H9 (cell line): ENCODE results near the gene PIP4K2B. TPM values are rescaled to one million over a fixed set of nuclear protein-coding genes. Genes with fewer than 3 reads are reported as not detected.

Experiments
- DNase-seq: peaks from one replicate; pipeline ENCODE4 v3.0.0-alpha.2; 2017
- H2AFZ ChIP-seq: one replicate; pipeline ENCODE4 v1.6.1; 2013; ENCODE audit warnings: mild to moderate bottlenecking, low read length, control low read depth, moderate library complexity
- H2AK5ac ChIP-seq: 2 replicates; pipeline ENCODE4 v1.6.1; 2013; ENCODE audit warnings: low read length, control low read depth, mixed read lengths; ENCODE audit not compliant: insufficient read length
- H2BK120ac ChIP-seq: one replicate; pipeline ENCODE4 v1.6.1; 2013; ENCODE audit warnings: low read depth, mild to moderate bottlenecking, low read length, control low read depth, inconsistent platforms; ENCODE audit not compliant: poor library complexity, severe bottlenecking
- H2BK12ac ChIP-seq: 2 replicates; pipeline ENCODE4 v1.6.1; 2013; ENCODE audit warnings: low read length, control low read depth, mixed read lengths, low read depth; ENCODE audit not compliant: insufficient read length
- H2BK15ac ChIP-seq: 2 replicates; pipeline ENCODE4 v1.6.1; 2013; ENCODE audit warnings: low read depth, low read length, control low read depth
- H2BK20ac ChIP-seq: one replicate; pipeline ENCODE4 v1.6.1; 2013; ENCODE audit warnings: low read depth, mild to moderate bottlenecking, low read length, control low read depth, inconsistent platforms; ENCODE audit not compliant: poor library complexity, severe bottlenecking
- H2BK5ac ChIP-seq: 2 replicates; pipeline ENCODE4 v1.6.1; 2013; ENCODE audit warnings: low read length, control low read depth, mixed read lengths; ENCODE audit not compliant: insufficient read length
- H3K14ac ChIP-seq: 2 replicates; pipeline ENCODE4 v1.6.1; 2013; ENCODE audit warnings: low read length, control low read depth; ENCODE audit not compliant: insufficient read depth
- H3K18ac ChIP-seq: 2 replicates; pipeline ENCODE4 v1.6.1; 2013; ENCODE audit warnings: low read depth, mild to moderate bottlenecking, mixed read lengths, low read length, control low read depth; ENCODE audit not compliant: insufficient read length
- H3K23ac ChIP-seq: 2 replicates; pipeline ENCODE4 v1.6.1; 2013; ENCODE audit warnings: low read length, control low read depth, mixed read lengths, low read depth; ENCODE audit not compliant: insufficient read length
- H3K23me2 ChIP-seq: 2 replicates; pipeline ENCODE4 v1.6.1; 2013; ENCODE audit warnings: low read depth, mild to moderate bottlenecking, mixed read lengths, low read length, control low read depth; ENCODE audit not compliant: insufficient read length, poor library complexity, severe bottlenecking
- H3K27ac ChIP-seq: 2 replicates; pipeline ENCODE4 v1.5.1; 2013; ENCODE audit warnings: low read length, control low read depth, mixed read lengths, low read depth; ENCODE audit not compliant: insufficient read length
- H3K27me3 ChIP-seq: 2 replicates; pipeline ENCODE4 v1.6.1; 2013; ENCODE audit warnings: low read length, control low read depth, inconsistent platforms; ENCODE audit not compliant: insufficient read depth
- H3K4ac ChIP-seq: 2 replicates; pipeline ENCODE4 v1.6.1; 2013; ENCODE audit warnings: low read depth, mild to moderate bottlenecking, control low read depth, inconsistent platforms, low read length, moderate library complexity
- H3K4me1 ChIP-seq: 2 replicates; pipeline ENCODE4 v1.6.1; 2013; ENCODE audit warnings: low read length, control low read depth, inconsistent platforms; ENCODE audit not compliant: insufficient read depth
- H3K4me2 ChIP-seq: 2 replicates; pipeline ENCODE4 v1.6.1; 2013; ENCODE audit warnings: low read length, control low read depth, mixed read lengths; ENCODE audit not compliant: insufficient read length, insufficient read depth
- H3K56ac ChIP-seq: 2 replicates; pipeline ENCODE4 v1.6.1; 2013; ENCODE audit warnings: low read depth, mild to moderate bottlenecking, mixed read lengths, low read length, control low read depth; ENCODE audit not compliant: insufficient read length
- H3K79me1 ChIP-seq: 2 replicates; pipeline ENCODE4 v1.6.1; 2013; ENCODE audit warnings: low read depth, mild to moderate bottlenecking, moderate library complexity, low read length, control low read depth, inconsistent platforms; ENCODE audit not compliant: insufficient read depth, poor library complexity, severe bottlenecking
- H3K79me2 ChIP-seq: 2 replicates; pipeline ENCODE4 v1.6.1; 2013; ENCODE audit warnings: low read length, control low read depth, inconsistent platforms; ENCODE audit not compliant: insufficient read depth
- H3K9ac ChIP-seq: 2 replicates; pipeline ENCODE4 v1.6.1; 2013; ENCODE audit warnings: low read length, control low read depth, mixed read lengths; ENCODE audit not compliant: insufficient read length; ENCODE audit errors: extremely low read depth
- H3K9me3 ChIP-seq: one replicate; pipeline ENCODE4 v1.6.1; 2013; ENCODE audit warnings: low read depth, low read length, inconsistent platforms; ENCODE audit not compliant: control insufficient read depth
- H3T11ph ChIP-seq: one replicate; pipeline ENCODE4 v1.6.1; 2013; ENCODE audit warnings: mild to moderate bottlenecking, low read length, control low read depth, inconsistent platforms
- H4K20me1 ChIP-seq: one replicate; pipeline ENCODE4 v1.6.1; 2013; ENCODE audit not compliant: control insufficient read depth, insufficient read length, insufficient read depth
- H4K5ac ChIP-seq: 2 replicates; pipeline ENCODE4 v1.6.1; 2013; ENCODE audit warnings: low read depth, mild to moderate bottlenecking, mixed read lengths, low read length, control low read depth; ENCODE audit not compliant: insufficient read length
- H4K8ac ChIP-seq: replicated peaks from 2 replicates; pipeline ENCODE4 v1.6.1; 2013; ENCODE audit warnings: low read length, control low read depth, mixed read lengths, low read depth; ENCODE audit not compliant: insufficient read length
- H4K91ac ChIP-seq: 2 replicates; pipeline ENCODE4 v1.6.1; 2013; ENCODE audit warnings: low read depth, mild to moderate bottlenecking, moderate library complexity, mixed read lengths, low read length, control low read depth; ENCODE audit not compliant: insufficient read length
- H3K27ac Mint-ChIP-seq, 3 experiments: 2 replicates in 2 of 3; 3 replicates in 1 of 3; pipeline ENCODE4 v1.8.0; 2020 to 2021; ENCODE audit warnings: mixed read lengths in 3 of 3, mild to moderate bottlenecking in 1 of 3, moderate library complexity in 1 of 3
- H3K27me3 Mint-ChIP-seq: 2 replicates; pipeline ENCODE4 v1.8.0; 2021; ENCODE audit warnings: low read depth, mild to moderate bottlenecking, moderate library complexity, mixed read lengths
- H3K36me3 Mint-ChIP-seq, 3 experiments: 2 replicates in 2 of 3; 3 replicates in 1 of 3; pipeline ENCODE4 v1.8.0; 2020 to 2021; ENCODE audit warnings: low read depth in 3 of 3, mixed read lengths in 3 of 3; ENCODE audit not compliant: insufficient read depth in 1 of 3
- H3K4me1 Mint-ChIP-seq, 2 experiments: 2 replicates each; pipeline ENCODE4 v1.8.0; 2020; ENCODE audit warnings: mixed read lengths in 2 of 2
- H3K4me3 Mint-ChIP-seq, 2 experiments: 2 replicates in 1 of 2; 3 replicates in 1 of 2; pipeline ENCODE4 v1.8.0; 2020 to 2021; ENCODE audit warnings: mild to moderate bottlenecking in 2 of 2, mixed read lengths in 2 of 2, moderate library complexity in 1 of 2
- H3K9me3 Mint-ChIP-seq, 2 experiments: 2 replicates in 1 of 2; 3 replicates in 1 of 2; pipeline ENCODE4 v1.8.0; 2020; ENCODE audit warnings: mild to moderate bottlenecking in 2 of 2, mixed read lengths in 2 of 2, moderate library complexity in 1 of 2
- CTCF ChIP-seq: fragments of 200-600 bp; sonication (generic); conservative IDR thresholded peaks from 3 replicates; pipeline ENCODE4 v1.8.0; 2021; ENCODE audit warnings: antibody characterized with exemption, mild to moderate bottlenecking
- WGBS: extraction: QIAGEN DNeasy Blood & Tissue Kit; methylation state at CpG from one replicate; pipeline ENCODE4 v1.1.7; 2013; ENCODE audit warnings: missing lambda C conversion rate, low lambda C conversion rate, mixed read lengths; ENCODE audit not compliant: insufficient read length; ENCODE audit errors: extremely low coverage; 5-methylcytosine and 5-hydroxymethylcytosine counted together
- total RNA-seq: library from RNA; stranded (reverse); gene quantifications from 2 replicates; pipeline ENCODE4 v1.2.1, GENCODE V29; 2021

Gene PIP4K2B
- total RNA-seq, 1 experiment from 2014 or later: 61.9 TPM

- no peak overlapping the region for H3K27ac ChIP-seq
- no peaks in the 10 kb centered on the region for H3K27me3 ChIP-seq
- H3K9me3 ChIP-seq: no peaks in the 10 kb centered on the region
- no peak overlapping the region for H3K56ac ChIP-seq
- no peaks in the 10 kb centered on the region for H3K23me2 ChIP-seq
- no peak overlapping the region for H3K18ac ChIP-seq
- H3K36me3 Mint-ChIP-seq: peaks cover 45 to 96% (median 77%) of the 10 kb centered on the region in 3 experiments
- H4K91ac ChIP-seq: no peak overlapping the region
- no peak overlapping the region for H3K4ac ChIP-seq
- no peak overlapping the region for H3K27ac Mint-ChIP-seq
- H4K8ac ChIP-seq: no peak overlapping the region
- no peak overlapping the region for H4K5ac ChIP-seq
- H2BK15ac ChIP-seq: no peak overlapping the region
- no peaks in the 10 kb centered on the region for H3K27me3 Mint-ChIP-seq
- no peak overlapping the region for H2BK5ac ChIP-seq
- H2AK5ac ChIP-seq: no peak overlapping the region
- no peaks in the 10 kb centered on the region for H3K4me1 Mint-ChIP-seq
- H3K79me2 ChIP-seq: no peaks in the 10 kb centered on the region
- no peak overlapping the region for H2BK20ac ChIP-seq
- H3K4me1 ChIP-seq: no peaks in the 10 kb centered on the region
- H3K4me2 ChIP-seq: no peak overlapping the region
- H2BK120ac ChIP-seq: no peak overlapping the region
- no peak overlapping the region for H2AFZ ChIP-seq
- no peak overlapping the region for H3K4me3 Mint-ChIP-seq
- no peak for TF ChIP-seq CTCF
- H3K9ac ChIP-seq: no peak overlapping the region
- no CpG with 5 or more reads among the region's 6 CpGs for WGBS
- no peaks in the 10 kb centered on the region for H3K79me1 ChIP-seq
- H3K14ac ChIP-seq: no peak overlapping the region
- no peak overlapping the region for H3T11ph ChIP-seq
- DNase-seq: no peak
- no peaks in the 10 kb centered on the region for H4K20me1 ChIP-seq
- no peaks in the 10 kb centered on the region for H3K9me3 Mint-ChIP-seq
- no peak overlapping the region for H2BK12ac ChIP-seq
- no peak overlapping the region for H3K23ac ChIP-seq
These were observed 30.9 kb downstream of the PIP4K2B start for GRCh38 chr17:38768417-38768816.
